ENCODE data around the gene KCND3.

GRCh38 chr1:111739194-111739924, 250.1 kb downstream of the KCND3 start, which contains the start of gene INKA2:
- TF ChIP-seq CTCF (IDR thresholded peaks at IDR 0.05; ENCODE audit: poor library complexity, severe bottlenecking) (no peak), EZH2 (IDR thresholded peaks at IDR 0.05; ENCODE audit: borderline replicate concordance, insufficient read depth, low read length, poor library complexity, severe bottlenecking) (no peak), POLR2AphosphoS5 (IDR thresholded peaks at IDR 0.05) (peak; percentile 29), RAD21 (conservative IDR thresholded peaks at IDR 0.05) (no peak), SMC3 (conservative IDR thresholded peaks at IDR 0.05; ENCODE audit: poor library complexity) (no peak), EP300 (conservative IDR thresholded peaks at IDR 0.05; ENCODE audit: poor library complexity, severe bottlenecking) (no peak), REST (IDR thresholded peaks at IDR 0.05; ENCODE audit: borderline replicate concordance) (no peak), TAF1 (IDR thresholded peaks at IDR 0.05; ENCODE audit: low read depth) (peak; percentile 59), MXI1 (conservative IDR thresholded peaks at IDR 0.05; ENCODE audit: poor library complexity, severe bottlenecking) (peak; percentile 80)
